HG02943 (cell line): ENCODE results near the gene GNAQ.

Source experiments
- ATAC-seq: cut with Tn5 transposase; IDR thresholded peaks from one replicate; pipeline ENCODE4 v1.9.1; 2021; ENCODE audit warnings: mild to moderate bottlenecking, low read depth, moderate library complexity; ENCODE audit not compliant: unreplicated experiment

GNAQ gene

GRCh38 chr9:77980622-77981021 is 51.0 kb downstream of the GNAQ start:
- ATAC-seq, result no peak

GRCh38 chr9:77978086-77978781 is 53.4 kb downstream of the GNAQ start:
- no peak for ATAC-seq

- ATAC-seq, result no peak
Measured at GRCh38 chr9:77977210-77977611, 54.4 kb downstream of the GNAQ start.

GRCh38 chr9:77975806-77976205 is 55.8 kb downstream of the GNAQ start:
- ATAC-seq, result no peak

GRCh38 chr9:77975036-77975435 is 56.6 kb downstream of the GNAQ start:
- no peak for ATAC-seq

GRCh38 chr9:77974434-77974833 is 57.2 kb downstream of the GNAQ start:
- no peak for ATAC-seq

- ATAC-seq, result no peak
Measured at GRCh38 chr9:77969083-77969482, 62.5 kb downstream of the GNAQ start.

GRCh38 chr9:77968506-77968905 is 63.1 kb downstream of the GNAQ start:
- ATAC-seq, result no peak

- no peak for ATAC-seq
Measured at GRCh38 chr9:77966718-77967117, 64.9 kb downstream of the GNAQ start.

- ATAC-seq, result no peak
Measured at GRCh38 chr9:77965445-77966123, 66.0 kb downstream of the GNAQ start.

- ATAC-seq, result no peak
Measured at GRCh38 chr9:77964258-77964657, 67.4 kb downstream of the GNAQ start.

- no peak for ATAC-seq
Measured at GRCh38 chr9:77961541-77961940, 70.1 kb downstream of the GNAQ start.

GRCh38 chr9:77960356-77961153 is 71.1 kb downstream of the GNAQ start:
- no peak for ATAC-seq

GRCh38 chr9:77959803-77960202 is 71.8 kb downstream of the GNAQ start:
- ATAC-seq, result no peak

GRCh38 chr9:77957652-77958051 is 74.0 kb downstream of the GNAQ start:
- no peak for ATAC-seq

GRCh38 chr9:77956555-77956954 is 75.1 kb downstream of the GNAQ start:
- no peak for ATAC-seq

- no peak for ATAC-seq
Measured at GRCh38 chr9:77954666-77955015, 77.0 kb downstream of the GNAQ start.

- no peak for ATAC-seq
Measured at GRCh38 chr9:77954013-77954665, 77.5 kb downstream of the GNAQ start.

- no peak for ATAC-seq
Measured at GRCh38 chr9:77953590-77953989, 78.0 kb downstream of the GNAQ start.

GRCh38 chr9:77952635-77953328 is 78.8 kb downstream of the GNAQ start:
- no peak for ATAC-seq
